Measurements from ENCODE around the gene VASP. TPM values are rescaled to one million over a fixed set of nuclear protein-coding genes. Genes with fewer than 3 reads are reported as not detected.

Gene VASP
- total and polyA plus RNA-seq, 2 of the 13 experiments (the other 11 are each of a cell fraction or from before 2014, with no cell fraction given) = 41.8 to 67.1 TPM

- TF ChIP-seq HNF1A (IDR thresholded peaks at IDR 0.05; ENCODE audit: low read depth) (no peak), HNF1A (CRISPR knock-in tag; IDR thresholded peaks at IDR 0.05; ENCODE audit: borderline replicate concordance) (peak; percentile 8; the same call in 1 of the 2 replicates), PRDM15 (CRISPR knock-in tag; IDR thresholded peaks at IDR 0.05) (peak; percentile 93), CENPBD1 (CRISPR knock-in tag; IDR thresholded peaks at IDR 0.05; ENCODE audit: borderline replicate concordance, low read depth) (no peak), ZNF761 (CRISPR knock-in tag; conservative IDR thresholded peaks at IDR 0.05) (0 out of 2 replicates have a peak, but pooled peaks have one; percentile 26), SMYD3 (CRISPR knock-in tag; IDR thresholded peaks at IDR 0.05) (no peak), ZNF878 (CRISPR knock-in tag; IDR thresholded peaks at IDR 0.05) (no peak), FOSL1 (CRISPR knock-in tag; IDR thresholded peaks at IDR 0.05; ENCODE audit: borderline replicate concordance) (peak; percentile 43; the same call in 1 of the 2 replicates), SSRP1 (CRISPR knock-in tag; IDR thresholded peaks at IDR 0.05) (0 out of 2 replicates have a peak, but pooled peaks have one; percentile 4), ZMYM3 (CRISPR knock-in tag; IDR thresholded peaks at IDR 0.05) (peak; percentile 80; the same call in 1 of the 2 replicates), MLX (CRISPR knock-in tag; IDR thresholded peaks at IDR 0.05) (no peak), ZNF253 (CRISPR knock-in tag; IDR thresholded peaks at IDR 0.05; ENCODE audit: borderline replicate concordance) (no peak), JUND (CRISPR knock-in tag; IDR thresholded peaks at IDR 0.05) (peak; percentile 78; the same call in 1 of the 2 replicates), MED8 (CRISPR knock-in tag; IDR thresholded peaks at IDR 0.05; ENCODE audit: insufficient replicate concordance) (peak; percentile 43)
Measured at GRCh38 chr19:45506246-45506988, 862 bp upstream of the VASP start (continued).
